GM18499 (cell line): ENCODE measurements around the gene GJE1.

Source experiments
- ATAC-seq: cut with Tn5 transposase; IDR thresholded peaks from one replicate; pipeline ENCODE4 v1.9.1; 2021; ENCODE audit warnings: moderate number of reproducible peaks; ENCODE audit not compliant: insufficient read depth, unreplicated experiment

Gene GJE1

GRCh38 chr6:142162780-142163179 lies 30.1 kb downstream of the GJE1 start:
- no peak for ATAC-seq

GRCh38 chr6:142165227-142165626 lies 32.5 kb downstream of the GJE1 start:
- no peak for ATAC-seq

- ATAC-seq = no peak
These were observed 34.3 kb downstream of the GJE1 start for GRCh38 chr6:142167071-142167470.

GRCh38 chr6:142167486-142167885 lies 34.8 kb downstream of the GJE1 start:
- no peak for ATAC-seq

GRCh38 chr6:142171351-142171750 lies 38.6 kb downstream of the GJE1 start:
- no peak for ATAC-seq

GRCh38 chr6:142172758-142173157 lies 40.0 kb downstream of the GJE1 start:
- ATAC-seq = no peak

- no peak for ATAC-seq
These were observed 41.3 kb downstream of the GJE1 start for GRCh38 chr6:142173980-142174379.

- no peak for ATAC-seq
These were observed 42.0 kb downstream of the GJE1 start for GRCh38 chr6:142174703-142175102.

- no peak for ATAC-seq
These were observed 45.4 kb downstream of the GJE1 start for GRCh38 chr6:142178129-142178528.

- ATAC-seq = no peak
These were observed 49.3 kb downstream of the GJE1 start for GRCh38 chr6:142182004-142182403.

GRCh38 chr6:142183351-142183750 lies 50.6 kb downstream of the GJE1 start:
- ATAC-seq = no peak

- no peak for ATAC-seq
These were observed 51.6 kb downstream of the GJE1 start for GRCh38 chr6:142184307-142184706.
